ENCODE measurements around the gene CGRRF1.

The CGRRF1 gene

GRCh38 chr14:54550514-54550913 lies 40.8 kb downstream of the CGRRF1 start:
- no peak overlapping the region for H3K4me3 Mint-ChIP-seq
- H3K27ac Mint-ChIP-seq = no peak overlapping the region
- H3K9me3 Mint-ChIP-seq (ENCODE audit: low read depth) = no peaks in the 10 kb centered on the region
- peaks cover 4% of the 10 kb centered on the region for H3K27me3 Mint-ChIP-seq
- no peaks in the 10 kb centered on the region for H3K4me1 Mint-ChIP-seq (ENCODE audit: low read depth)
- H3K36me3 Mint-ChIP-seq = no peaks in the 10 kb centered on the region

GRCh38 chr14:54554401-54554800 lies 44.7 kb downstream of the CGRRF1 start:
- Mint-ChIP-seq H3K36me3 (no peaks in the 10 kb centered on the region), H3K27ac (no peak overlapping the region), H3K9me3 (ENCODE audit: low read depth) (no peaks in the 10 kb centered on the region), H3K4me1 (ENCODE audit: low read depth) (no peaks in the 10 kb centered on the region), H3K27me3 (peaks cover 4% of the 10 kb centered on the region), H3K4me3 (no peak overlapping the region)

GRCh38 chr14:54555651-54556050 lies 45.9 kb downstream of the CGRRF1 start:
- Mint-ChIP-seq H3K27me3 (peaks cover 4% of the 10 kb centered on the region), H3K36me3 (no peaks in the 10 kb centered on the region), H3K27ac (no peak overlapping the region), H3K4me3 (no peak overlapping the region), H3K4me1 (ENCODE audit: low read depth) (no peaks in the 10 kb centered on the region), H3K9me3 (ENCODE audit: low read depth) (no peaks in the 10 kb centered on the region)

GRCh38 chr14:54556535-54556934 lies 46.8 kb downstream of the CGRRF1 start:
- no peak overlapping the region for H3K4me3 Mint-ChIP-seq
- H3K4me1 Mint-ChIP-seq (ENCODE audit: low read depth) = no peaks in the 10 kb centered on the region
- no peaks in the 10 kb centered on the region for H3K9me3 Mint-ChIP-seq (ENCODE audit: low read depth)
- no peaks in the 10 kb centered on the region for H3K36me3 Mint-ChIP-seq
- H3K27me3 Mint-ChIP-seq = peaks cover 2% of the 10 kb centered on the region
- no peak overlapping the region for H3K27ac Mint-ChIP-seq

GRCh38 chr14:54562334-54562733 lies 52.6 kb downstream of the CGRRF1 start:
- no peaks in the 10 kb centered on the region for H3K36me3 Mint-ChIP-seq
- peaks cover 12% of the 10 kb centered on the region for H3K4me1 Mint-ChIP-seq (ENCODE audit: low read depth)
- H3K27me3 Mint-ChIP-seq = no peaks in the 10 kb centered on the region
- no peak overlapping the region for H3K4me3 Mint-ChIP-seq
- no peak overlapping the region for H3K27ac Mint-ChIP-seq
- no peaks in the 10 kb centered on the region for H3K9me3 Mint-ChIP-seq (ENCODE audit: low read depth)

- no peaks in the 10 kb centered on the region for H3K36me3 Mint-ChIP-seq
- H3K9me3 Mint-ChIP-seq (ENCODE audit: low read depth) = no peaks in the 10 kb centered on the region
- peaks cover 2% of the 10 kb centered on the region for H3K27me3 Mint-ChIP-seq
- H3K4me1 Mint-ChIP-seq (ENCODE audit: low read depth) = peaks cover 18% of the 10 kb centered on the region
- no peak overlapping the region for H3K27ac Mint-ChIP-seq
- H3K4me3 Mint-ChIP-seq = peak overlapping the region; percentile 80
These were observed 54.6 kb downstream of the CGRRF1 start for GRCh38 chr14:54564071-54564867.

GRCh38 chr14:54564868-54565784 lies 55.4 kb downstream of the CGRRF1 start:
- Mint-ChIP-seq H3K27me3 (peaks cover 5% of the 10 kb centered on the region), H3K9me3 (ENCODE audit: low read depth) (no peaks in the 10 kb centered on the region), H3K36me3 (no peaks in the 10 kb centered on the region), H3K4me3 (peak overlapping the region; percentile 80), H3K27ac (no peak overlapping the region), H3K4me1 (ENCODE audit: low read depth) (peaks cover 18% of the 10 kb centered on the region)

GRCh38 chr14:54565785-54566409 lies 56.2 kb downstream of the CGRRF1 start:
- H3K27ac Mint-ChIP-seq = peak overlapping the region; percentile 46
- H3K9me3 Mint-ChIP-seq (ENCODE audit: low read depth) = no peaks in the 10 kb centered on the region
- H3K27me3 Mint-ChIP-seq = peaks cover 8% of the 10 kb centered on the region
- peaks cover 20% of the 10 kb centered on the region for H3K4me1 Mint-ChIP-seq (ENCODE audit: low read depth)
- H3K4me3 Mint-ChIP-seq = peak overlapping the region; percentile 80
- no peaks in the 10 kb centered on the region for H3K36me3 Mint-ChIP-seq

- H3K9me3 Mint-ChIP-seq (ENCODE audit: low read depth) = no peaks in the 10 kb centered on the region
- no peaks in the 10 kb centered on the region for H3K36me3 Mint-ChIP-seq
- peak within 1 kb of the TSS; percentile 96 for H3K4me3 Mint-ChIP-seq
- peaks cover 20% of the 10 kb centered on the region for H3K4me1 Mint-ChIP-seq (ENCODE audit: low read depth)
- peaks cover 11% of the 10 kb centered on the region for H3K27me3 Mint-ChIP-seq
- peak within 1 kb of the TSS; percentile 86 for H3K27ac Mint-ChIP-seq
These were observed 56.9 kb downstream of the CGRRF1 start, which contains the start of gene SAMD4A for GRCh38 chr14:54566410-54567223. SAMD4A (plus strand) TSS chr14:54567128; CDS start chr14:54567917, 789 bp downstream.

- H3K27me3 Mint-ChIP-seq = peaks cover 14% of the 10 kb centered on the region
- H3K36me3 Mint-ChIP-seq = peaks cover 5% of the 10 kb centered on the region
- peaks cover 20% of the 10 kb centered on the region for H3K4me1 Mint-ChIP-seq (ENCODE audit: low read depth)
- H3K4me3 Mint-ChIP-seq = peak overlapping the region; percentile 96
- peak overlapping the region; percentile 86 for H3K27ac Mint-ChIP-seq
- peaks cover 5% of the 10 kb centered on the region for H3K9me3 Mint-ChIP-seq (ENCODE audit: low read depth)
These were observed 57.5 kb downstream of the CGRRF1 start for GRCh38 chr14:54567224-54567638.

GRCh38 chr14:54567639-54568561 lies 58.2 kb downstream of the CGRRF1 start:
- H3K4me3 Mint-ChIP-seq = peak overlapping the region; percentile 96
- H3K9me3 Mint-ChIP-seq (ENCODE audit: low read depth) = peaks cover 8% of the 10 kb centered on the region
- peak overlapping the region; percentile 86 for H3K27ac Mint-ChIP-seq
- H3K36me3 Mint-ChIP-seq = peaks cover 9% of the 10 kb centered on the region
- peaks cover 20% of the 10 kb centered on the region for H3K4me1 Mint-ChIP-seq (ENCODE audit: low read depth)
- H3K27me3 Mint-ChIP-seq = peaks cover 16% of the 10 kb centered on the region

GRCh38 chr14:54568821-54569595 lies 59.3 kb downstream of the CGRRF1 start:
- H3K27me3 Mint-ChIP-seq = peaks cover 20% of the 10 kb centered on the region
- no peak overlapping the region for H3K27ac Mint-ChIP-seq

GRCh38 chr14:54570047-54570446 lies 60.3 kb downstream of the CGRRF1 start:
- H3K4me3 Mint-ChIP-seq = no peak overlapping the region
- peaks cover 12% of the 10 kb centered on the region for H3K4me1 Mint-ChIP-seq (ENCODE audit: low read depth)
- H3K9me3 Mint-ChIP-seq (ENCODE audit: low read depth) = peaks cover 11% of the 10 kb centered on the region
- peaks cover 22% of the 10 kb centered on the region for H3K36me3 Mint-ChIP-seq
- H3K27me3 Mint-ChIP-seq = peaks cover 24% of the 10 kb centered on the region
- H3K27ac Mint-ChIP-seq = no peak overlapping the region

More at GRCh38 chr14:54568821-54569595, 59.3 kb downstream of the CGRRF1 start:
- Mint-ChIP-seq H3K36me3 (peaks cover 19% of the 10 kb centered on the region), H3K4me1 (ENCODE audit: low read depth) (peaks cover 20% of the 10 kb centered on the region), H3K4me3 (peak overlapping the region; percentile 87), H3K9me3 (ENCODE audit: low read depth) (peaks cover 11% of the 10 kb centered on the region)

Data from activated naive CD8-positive, alpha-beta T cell (primary cell).